Measurements from ENCODE around the gene HLA-DQA1. TPM values are rescaled to one million over a fixed set of nuclear protein-coding genes. Genes with fewer than 3 reads are reported as not detected.

The HLA-DQA1 gene
- total RNA-seq, 1 donor from 2014 or later = 38.8 TPM

Other genes with a start within 250 kb of the HLA-DQA1 start
- gene BTNL2, start 230.2 kb upstream of the HLA-DQA1 start, total RNA-seq = not detected
- gene HLA-DRA, start 197.5 kb upstream of the HLA-DQA1 start, total RNA-seq = 375 TPM
- gene HLA-DRB5, start 107.1 kb upstream of the HLA-DQA1 start, total RNA-seq = 48.0 TPM
- 174 TPM for gene HLA-DRB1, start 47.6 kb upstream of the HLA-DQA1 start, total RNA-seq
- gene HLA-DQB1, start 29.3 kb downstream of the HLA-DQA1 start, total RNA-seq = 23.2 TPM
- gene HLA-DQA2, start 104.0 kb downstream of the HLA-DQA1 start, total RNA-seq = 2.4 TPM
- 4.0 TPM for gene HLA-DQB2, start 126.1 kb downstream of the HLA-DQA1 start, total RNA-seq
- 0.69 TPM for gene HLA-DOB, start 179.6 kb downstream of the HLA-DQA1 start, total RNA-seq
- gene TAP2, start 201.3 kb downstream of the HLA-DQA1 start, total RNA-seq = 40.4 TPM
- 73.7 TPM for gene PSMB8, start 206.6 kb downstream of the HLA-DQA1 start, total RNA-seq
- gene TAP1, start 216.3 kb downstream of the HLA-DQA1 start, total RNA-seq = 41.3 TPM
- 31.2 TPM for gene PSMB9, start 216.8 kb downstream of the HLA-DQA1 start, total RNA-seq

All from mucosa of gallbladder (tissue), 1 donor.